CD14-positive monocyte (primary cell): ENCODE results near the gene WNT11. TPM values are rescaled to one million over a fixed set of nuclear protein-coding genes. Genes with fewer than 3 reads are reported as not detected.

Experiments
- DNase-seq, 3 donors: peaks; one replicate each; pipeline ENCODE4 v3.0.0-alpha.2; 2011 to 2022
- H2AFZ ChIP-seq: 2 replicates; pipeline ENCODE4 v1.6.0; 2012; ENCODE audit warnings: mild to moderate bottlenecking, low read depth, low read length, inconsistent platforms; ENCODE audit not compliant: insufficient read depth, poor library complexity, severe bottlenecking
- H3K27ac ChIP-seq, 2 donors: 1 replicate in 1 of 2; 2 replicates in 1 of 2; pipeline ENCODE4 v1.5.1; 2012 to 2013; ENCODE audit warnings: low read length in 2 of 2, control low read depth in 1 of 2, inconsistent platforms in 1 of 2, low read depth in 1 of 2, mild to moderate bottlenecking in 1 of 2
- H3K27me3 ChIP-seq, 2 donors: one replicate each; pipeline versions ENCODE4 v1.6.0 to v1.6.1; 2011 to 2013; ENCODE audit warnings: low read length in 2 of 2; ENCODE audit not compliant: control insufficient read depth in 2 of 2, insufficient read depth in 2 of 2
- H3K36me3 ChIP-seq, 2 donors: replicated peaks in 1 of 2; 1 replicate in 1 of 2; 2 replicates in 1 of 2; pipeline versions ENCODE4 v1.5.1 to v1.6.1; 2012 to 2013; ENCODE audit warnings: low read length in 2 of 2, control low read depth in 1 of 2, inconsistent platforms in 1 of 2, mild to moderate bottlenecking in 1 of 2; ENCODE audit not compliant: insufficient read depth in 2 of 2, control insufficient read depth in 1 of 2
- H3K4me1 ChIP-seq, 2 donors: 1 replicate in 1 of 2; 2 replicates in 1 of 2; pipeline versions ENCODE4 v1.5.1 to v1.6.1; 2012 to 2013; ENCODE audit warnings: low read length in 2 of 2, control low read depth in 1 of 2, inconsistent platforms in 1 of 2, mild to moderate bottlenecking in 1 of 2, moderate library complexity in 1 of 2; ENCODE audit not compliant: insufficient read depth in 2 of 2, control insufficient read depth in 1 of 2
- H3K4me2 ChIP-seq: replicated peaks from 2 replicates; pipeline ENCODE3; 2012; ENCODE audit warnings: low read length, moderate library complexity, mild to moderate bottlenecking; ENCODE audit not compliant: poor library complexity, severe bottlenecking; ENCODE audit errors: extremely low read depth
- H3K4me3 ChIP-seq, 3 experiments: fragments of 200-600 bp in 1 of 3; sonication (generic) in 1 of 3; replicated peaks in 1 of 3; 1 replicate in 2 of 3; 2 replicates in 1 of 3; pipeline ENCODE4 v1.5.1; 2011 to 2013; ENCODE audit warnings: low read length in 3 of 3, mild to moderate bottlenecking in 3 of 3, control low read depth in 2 of 3, low read depth in 2 of 3, inconsistent platforms in 1 of 3, moderate library complexity in 1 of 3
- H3K79me2 ChIP-seq: 2 replicates; pipeline ENCODE4 v1.6.0; 2012; ENCODE audit warnings: mild to moderate bottlenecking, control low read depth, inconsistent platforms, low read length, moderate library complexity; ENCODE audit not compliant: insufficient read depth
- H3K9ac ChIP-seq: 2 replicates; pipeline ENCODE4 v1.6.0; 2017; ENCODE audit warnings: low read length, mild to moderate bottlenecking; ENCODE audit not compliant: insufficient read depth, poor library complexity, severe bottlenecking
- H3K9me3 ChIP-seq, 2 donors: replicated peaks in 1 of 2; 1 replicate in 1 of 2; 2 replicates in 1 of 2; pipeline versions ENCODE4 v1.5.1 to v1.6.1; 2012 to 2013; ENCODE audit warnings: low read length in 2 of 2, control low read depth in 1 of 2; ENCODE audit not compliant: control insufficient read depth in 1 of 2, insufficient read depth in 1 of 2
- H4K20me1 ChIP-seq: 2 replicates; pipeline ENCODE4 v1.6.0; 2012; ENCODE audit warnings: mild to moderate bottlenecking, low read length, control low read depth, moderate library complexity; ENCODE audit not compliant: insufficient read depth
- H3K27ac Mint-ChIP-seq, 7 donors: one replicate each; pipeline ENCODE4 v1.8.0; 2020; ENCODE audit warnings: mild to moderate bottlenecking in 7 of 7, mixed read lengths in 7 of 7, moderate library complexity in 6 of 7, inconsistent platforms in 2 of 7
- H3K27me3 Mint-ChIP-seq, 3 donors: one replicate each; pipeline ENCODE4 v1.8.0; 2021 to 2022; ENCODE audit warnings: low read depth in 3 of 3, mild to moderate bottlenecking in 3 of 3, mixed read lengths in 3 of 3, moderate library complexity in 3 of 3, inconsistent platforms in 1 of 3
- H3K36me3 Mint-ChIP-seq, 2 donors: one replicate each; pipeline ENCODE4 v1.8.0; 2020; ENCODE audit warnings: mixed read lengths in 2 of 2, inconsistent platforms in 1 of 2, mild to moderate bottlenecking in 1 of 2
- H3K4me1 Mint-ChIP-seq: one replicate; pipeline ENCODE4 v1.8.0; 2020; ENCODE audit warnings: mild to moderate bottlenecking, mixed read lengths
- H3K4me3 Mint-ChIP-seq, 2 donors: one replicate each; pipeline ENCODE4 v1.8.0; 2020; ENCODE audit warnings: mild to moderate bottlenecking in 2 of 2, mixed read lengths in 2 of 2, moderate library complexity in 1 of 2
- H3K9me3 Mint-ChIP-seq, 7 donors: one replicate each; pipeline ENCODE4 v1.8.0; 2020 to 2022; ENCODE audit warnings: mixed read lengths in 7 of 7, mild to moderate bottlenecking in 6 of 7, moderate library complexity in 6 of 7, inconsistent platforms in 2 of 7
- CTCF ChIP-seq: fragments of 200-600 bp; IDR thresholded peaks from one replicate; pipeline ENCODE4 v1.8.0; 2022; ENCODE audit warnings: antibody characterized with exemption, mild to moderate bottlenecking
- WGBS: methylation state at CpG from one replicate; pipeline ENCODE4 v1.1.5; 2013; ENCODE audit warnings: missing lambda C conversion rate; ENCODE audit not compliant: insufficient coverage; 5-methylcytosine and 5-hydroxymethylcytosine counted together
- intact Hi-C, 2 donors: fragments of 100-400 bp; cut with micrococcal nuclease; formaldehyde crosslinking; loops; one replicate each; pipeline versions ENCODE4 v1.15.0 to v1.15.1; 2023
- polyA plus RNA-seq, 3 donors: library from polyadenylated mRNA; depleted of rRNA in 1 of 3; unstranded in 2 of 3; stranded (reverse) in 1 of 3; fragments of 300-500 nt in 2 of 3; fragments of >200 nt in 1 of 3; fragmentation: Illumina TruSeq in 2 of 3; gene quantifications; 1 replicate in 2 of 3; 2 replicates in 1 of 3; pipeline ENCODE4 v1.2.3, GENCODE V29; 2012 to 2021

Gene WNT11
- polyA plus RNA-seq, 3 donors: 0.09 to 0.24 (median 0.21) TPM

- Mint-ChIP-seq H3K4me1 (peaks cover 3% of the 10 kb centered on the region), H3K36me3 (no peaks in the 10 kb centered on the region), H3K27ac (no peak overlapping the region), H3K27me3 (peaks cover 0 to 8% (median 6%) of the 10 kb centered on the region in 3 donors), H3K9me3 (no peaks in the 10 kb centered on the region), H3K4me3 (no peak overlapping the region)
- intact Hi-C loops: no loop called here
- Histone ChIP-seq H3K9me3 (no peaks in the 10 kb centered on the region), H3K36me3 (no peaks in the 10 kb centered on the region), H4K20me1 (no peaks in the 10 kb centered on the region), H3K27ac (no peak overlapping the region), H3K4me1 (peaks cover 0 to 1% of the 10 kb centered on the region in 2 donors), H3K4me3 (no peak overlapping the region), H3K9ac (no peak overlapping the region), H3K4me2 (no peak overlapping the region), H3K79me2 (no peaks in the 10 kb centered on the region), H3K27me3 (no peaks in the 10 kb centered on the region), H2AFZ (no peak overlapping the region)
- no peak for TF ChIP-seq CTCF
- no peak for DNase-seq
- 88% methylated on average over 7 of the region's 7 CpGs for WGBS
Measured at GRCh38 chr11:76243957-76244285, 37.6 kb upstream of the WNT11 start.

- Mint-ChIP-seq H3K36me3 (no peaks in the 10 kb centered on the region), H3K27me3 (peaks cover 0 to 8% (median 6%) of the 10 kb centered on the region in 3 donors), H3K9me3 (no peaks in the 10 kb centered on the region), H3K4me1 (peaks cover 2% of the 10 kb centered on the region), H3K27ac (no peak overlapping the region), H3K4me3 (no peak overlapping the region)
- Histone ChIP-seq H3K27ac (no peak overlapping the region), H3K4me2 (no peak overlapping the region), H3K9me3 (no peaks in the 10 kb centered on the region), H3K36me3 (no peaks in the 10 kb centered on the region), H4K20me1 (no peaks in the 10 kb centered on the region), H3K4me3 (no peak overlapping the region), H2AFZ (no peak overlapping the region), H3K9ac (no peak overlapping the region), H3K4me1 (no peaks in the 10 kb centered on the region), H3K79me2 (no peaks in the 10 kb centered on the region), H3K27me3 (no peaks in the 10 kb centered on the region)
- TF ChIP-seq CTCF: no peak
- intact Hi-C loops: no loop called here
- WGBS: 87% methylated on average over 16 of the region's 23 CpGs
- no peak for DNase-seq
Measured at GRCh38 chr11:76243193-76243956, 37.1 kb upstream of the WNT11 start.
